ENCODE results near the gene TTC1.

DNA sequence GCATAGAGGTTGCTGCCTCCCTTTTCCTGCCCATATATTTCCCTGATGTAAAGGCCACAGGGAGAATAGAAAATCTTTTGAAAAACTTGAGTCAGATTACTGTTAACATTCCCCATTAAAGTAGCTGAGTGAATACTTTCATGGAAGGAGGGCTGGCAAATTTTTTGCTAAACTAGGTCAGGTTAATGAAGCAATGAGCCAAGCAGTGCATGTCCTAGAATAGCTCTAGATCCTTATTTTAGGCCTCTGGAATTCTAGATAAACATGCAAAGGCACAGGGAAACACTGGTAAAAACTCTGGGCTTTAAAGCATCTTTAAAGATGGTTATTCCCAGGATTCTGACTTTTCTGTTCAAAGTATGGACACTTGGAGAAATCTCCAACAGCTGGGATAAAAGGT is 27.9 kb downstream of the TTC1 start:
- TF ChIP-seq CTCF (IDR thresholded peaks at IDR 0.05), result no peak
- TF ChIP-seq POLR2A (IDR thresholded peaks at IDR 0.05), result no peak
